GM19372 (cell line): ENCODE data around the gene E4F1.
"Not testable (repeated sequence)": the region's sequence is repeated elsewhere in the genome, so short reads cannot be mapped to it uniquely, and the experiment has no call there.

Experiments
- ATAC-seq: cut with Tn5 transposase; IDR thresholded peaks from one replicate; pipeline ENCODE4 v1.9.1; 2021; ENCODE audit warnings: mild to moderate bottlenecking, low read depth, moderate library complexity; ENCODE audit not compliant: unreplicated experiment

E4F1 gene

DNA sequence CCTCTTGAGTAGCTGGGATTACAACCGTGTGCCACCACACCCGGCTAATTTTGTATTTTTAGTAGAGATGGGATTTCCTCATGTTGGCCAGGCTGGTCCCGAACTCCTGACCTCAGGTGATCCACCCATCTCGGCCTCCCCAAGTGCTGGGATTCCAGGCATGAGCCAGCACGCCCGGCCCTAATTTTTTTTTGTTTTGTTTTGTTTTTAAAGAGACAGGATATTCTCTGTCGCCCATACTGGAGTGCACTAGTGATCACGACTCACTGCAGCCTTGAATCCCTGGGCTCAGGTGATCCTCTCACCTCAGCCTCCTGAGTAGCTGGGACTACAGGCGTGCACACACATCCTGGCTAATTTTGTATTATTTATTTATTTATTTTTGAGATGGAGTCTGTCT, 16.9 kb downstream of the E4F1 start:
- not testable (repeated sequence) for ATAC-seq

DNA sequence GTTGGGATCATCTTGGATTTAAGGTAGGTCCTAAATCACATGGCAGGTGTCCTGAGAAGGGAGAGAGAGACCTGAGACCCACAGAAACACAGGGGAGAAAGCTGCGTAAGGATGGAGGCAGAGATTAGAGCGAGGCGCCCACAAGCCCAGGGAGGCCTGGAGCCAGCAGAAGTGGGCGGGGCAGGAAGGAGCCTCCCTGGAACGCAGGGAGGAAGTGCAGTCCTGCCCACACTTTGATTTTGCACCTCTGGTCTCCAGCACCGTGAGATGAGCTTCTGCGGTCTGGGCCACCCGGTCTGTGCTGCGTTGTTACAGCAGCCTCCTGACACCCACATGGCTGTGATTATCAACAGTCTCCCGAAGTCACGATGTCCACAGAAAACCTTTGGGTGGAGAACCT, 19.2 kb downstream of the E4F1 start:
- no peak for ATAC-seq

DNA sequence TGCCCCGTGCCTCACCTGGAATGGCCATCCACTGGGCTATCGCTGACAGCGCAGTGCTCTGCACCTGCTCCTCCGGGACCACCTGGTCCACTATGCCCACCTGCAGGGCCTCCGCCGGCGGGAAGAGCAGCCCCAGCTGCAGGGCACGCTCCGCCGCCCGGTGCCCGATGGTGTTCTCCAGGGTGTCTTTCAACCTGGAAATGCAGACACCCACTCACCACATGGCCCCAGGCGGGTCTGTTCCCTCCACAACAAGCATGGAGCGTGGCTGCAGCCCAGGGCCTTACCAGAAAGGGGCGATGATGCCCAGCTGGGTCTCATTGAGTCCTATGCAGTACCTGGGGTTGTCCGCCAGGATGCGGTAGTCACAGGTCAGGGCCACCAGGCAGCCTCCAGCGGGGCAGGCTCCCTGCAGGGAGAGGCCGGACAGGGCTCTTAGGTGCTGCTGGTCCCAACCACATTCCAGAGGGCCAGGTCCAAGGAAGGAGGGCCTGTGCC, 19.7 kb downstream of the E4F1 start:
- ATAC-seq, result no peak

DNA sequence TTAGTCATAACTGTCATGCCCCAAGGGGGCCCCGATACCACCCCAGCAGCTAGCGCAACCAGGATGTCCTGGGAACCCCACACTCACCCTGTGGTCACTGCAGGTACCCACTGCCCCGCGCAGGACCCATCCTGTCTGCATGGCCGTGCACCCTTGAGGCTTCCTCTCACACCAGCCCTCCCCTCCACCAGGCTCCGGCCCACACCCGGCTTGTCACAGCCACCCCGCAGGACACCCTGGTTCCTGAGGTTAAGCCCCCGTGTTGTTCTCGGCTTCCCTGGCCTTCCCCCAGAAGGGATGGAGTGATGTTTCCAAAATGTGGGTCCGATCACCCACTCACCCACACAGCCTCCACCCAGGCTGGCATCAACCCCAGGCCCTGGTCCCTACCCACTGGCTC, 20.4 kb downstream of the E4F1 start:
- ATAC-seq, result no peak

DNA sequence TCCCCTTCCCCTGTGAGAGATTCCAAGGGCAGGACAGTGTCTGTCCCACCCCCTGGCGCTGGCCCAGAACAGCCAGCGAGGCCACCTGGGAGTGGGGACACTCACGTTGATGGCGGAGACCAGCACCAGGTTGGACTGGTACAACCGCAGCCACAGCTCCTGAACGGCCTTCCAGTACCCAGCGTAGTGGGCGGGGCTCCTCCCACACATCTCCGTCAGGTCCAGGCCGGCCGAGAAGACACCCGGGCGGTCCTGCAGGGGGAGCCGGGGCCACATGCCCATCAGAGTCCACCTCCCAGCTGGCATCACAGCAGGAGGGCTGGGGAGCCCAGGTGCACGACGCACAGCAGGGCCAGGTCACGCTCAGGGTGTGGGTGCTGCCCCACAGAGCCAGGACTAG, 20.9 kb downstream of the E4F1 start:
- ATAC-seq, result no peak

DNA sequence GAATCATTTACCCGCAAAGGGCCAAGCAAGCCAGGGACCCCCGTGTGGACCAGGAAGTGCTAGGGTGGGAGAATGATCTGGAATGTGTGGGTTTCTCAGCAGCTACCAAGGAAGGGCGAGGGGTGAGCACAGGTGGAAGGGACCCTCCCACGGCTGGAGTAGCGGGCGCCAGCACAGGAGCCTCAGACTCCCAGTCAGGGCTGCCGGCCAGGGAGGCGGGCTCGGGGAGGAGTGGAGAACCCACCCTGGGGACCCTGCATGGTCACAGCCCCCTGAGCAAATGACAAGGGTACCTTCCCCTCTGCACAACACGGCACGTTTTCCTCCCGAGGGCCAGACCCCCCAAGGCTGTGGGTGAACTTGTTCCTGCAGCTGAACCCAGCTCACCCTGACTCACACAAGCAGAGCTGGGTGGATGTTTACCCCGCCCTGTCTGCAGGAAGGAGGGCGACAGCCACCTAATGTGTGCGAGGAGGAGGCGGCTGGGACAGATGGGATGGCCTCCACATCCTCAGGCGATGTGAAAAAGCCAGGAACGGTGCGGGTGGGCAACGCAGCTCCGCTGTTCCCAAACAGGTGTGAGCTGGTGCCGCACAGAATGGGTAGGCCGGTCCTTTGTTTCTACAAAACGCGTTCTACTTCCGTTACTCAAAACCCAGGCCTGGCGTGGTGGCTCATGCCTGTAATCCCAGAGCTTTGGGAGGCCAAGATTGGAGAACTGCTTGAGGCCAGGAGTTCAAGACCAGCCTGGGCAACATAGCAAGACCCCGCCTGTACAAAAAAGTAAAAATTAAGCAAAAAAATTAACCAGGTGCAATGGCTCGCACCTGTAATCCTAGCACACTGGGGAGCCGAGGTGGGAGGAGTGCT, 21.8 kb downstream of the E4F1 start:
- no peak for ATAC-seq

DNA sequence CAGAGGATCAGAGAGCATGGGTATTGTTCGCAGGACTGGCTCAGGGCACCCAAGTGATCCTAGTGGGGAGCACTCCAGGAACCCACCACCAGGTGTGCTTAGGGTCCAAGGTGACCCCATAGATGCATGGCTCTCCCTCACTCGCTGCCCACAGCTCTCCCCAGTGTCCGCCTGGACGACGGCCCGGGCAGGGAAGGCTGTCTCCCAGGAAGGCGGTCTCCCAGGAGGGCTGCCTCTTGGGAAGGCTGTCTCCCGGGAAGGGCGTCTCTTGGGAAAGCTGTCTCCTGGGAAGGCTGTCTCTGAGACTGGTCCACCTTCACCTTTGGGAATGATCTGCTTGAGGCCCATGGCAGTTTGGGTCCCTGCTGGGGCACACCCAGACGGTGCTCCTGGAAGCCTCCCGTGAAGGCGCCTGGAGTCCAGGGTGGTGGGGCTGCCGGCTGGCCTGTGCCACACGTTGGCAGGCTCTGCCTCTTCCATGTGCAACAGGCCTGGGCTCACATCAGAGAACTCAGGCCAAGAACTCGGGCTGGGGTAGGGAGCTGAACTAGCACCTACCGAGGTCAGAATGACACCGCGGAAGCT, 23.0 kb downstream of the E4F1 start:
- no peak for ATAC-seq

DNA sequence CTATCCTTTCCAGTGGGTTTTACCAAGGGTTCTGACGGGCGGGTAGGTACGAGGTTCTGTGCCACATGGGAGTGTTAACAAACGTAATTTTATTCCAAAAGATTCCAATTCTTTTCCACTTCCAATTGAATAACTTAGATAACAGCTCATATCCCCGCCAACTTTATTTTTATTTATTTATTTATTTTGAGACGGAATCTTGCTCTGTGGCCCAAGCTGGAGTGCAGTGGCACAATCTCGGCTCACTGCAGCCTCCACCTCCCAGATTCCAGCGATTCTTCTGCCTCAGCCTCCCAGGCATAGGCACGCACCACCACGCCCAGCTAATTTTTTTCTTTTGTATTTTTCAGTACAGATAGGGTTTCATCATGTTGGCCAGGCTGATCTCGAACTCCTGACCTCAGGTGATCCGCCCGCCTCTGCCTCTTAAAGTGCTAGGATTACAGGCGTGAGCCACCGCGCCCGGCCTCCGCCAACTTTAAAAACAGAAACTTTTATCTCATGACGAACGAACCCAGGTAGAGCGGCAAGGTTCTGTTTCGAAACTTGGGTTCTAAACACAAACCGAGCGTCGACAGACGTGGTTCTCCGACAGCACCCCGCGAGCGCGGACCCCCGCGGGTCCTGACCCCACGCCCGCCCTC, 27.4 kb downstream of the E4F1 start:
- ATAC-seq, result no peak

DNA sequence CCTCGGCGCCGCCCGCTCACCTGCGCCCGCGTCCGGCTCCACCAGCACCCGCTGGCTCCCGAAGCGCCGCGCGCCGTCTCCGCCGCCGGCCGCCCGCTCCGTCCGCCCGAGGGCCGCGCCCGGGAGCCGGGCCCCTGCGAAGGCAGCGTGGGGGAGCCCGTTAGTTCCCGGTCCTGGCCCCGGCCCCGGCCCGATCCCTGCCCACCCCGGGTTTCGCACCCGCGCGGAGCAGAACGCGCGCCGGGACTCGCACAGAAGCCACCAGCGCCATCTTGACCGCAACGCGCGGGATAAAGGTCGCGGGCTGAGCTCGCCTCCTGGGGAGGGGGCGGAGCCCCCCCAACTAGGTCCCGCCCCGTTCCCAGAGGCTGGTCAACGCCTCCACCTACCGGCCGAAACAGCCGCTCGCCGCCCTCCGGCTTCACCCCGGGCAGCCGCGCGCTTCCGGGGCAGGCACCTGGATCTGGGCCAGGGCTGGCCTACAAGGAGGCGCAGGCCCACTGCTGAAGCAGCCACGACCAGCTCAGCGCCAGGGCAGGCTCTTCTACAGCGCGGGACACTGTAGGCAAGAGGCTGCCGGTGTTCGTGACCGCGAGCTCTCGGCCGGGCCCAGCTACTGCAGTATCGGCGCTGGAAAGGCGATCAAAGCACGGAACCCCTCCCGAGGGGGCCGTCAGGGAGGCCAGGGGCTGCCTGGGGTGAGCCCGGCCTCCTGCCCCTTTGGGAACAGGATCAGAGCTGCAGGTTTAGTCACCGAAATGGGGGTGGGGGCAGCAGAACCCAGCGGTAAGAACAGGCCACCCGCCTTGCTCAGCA, 28.1 kb downstream of the E4F1 start, which contains the start of gene ECI1:
Gene ECI1 (minus strand): TSS at position 292 of the 816 bp plus-strand sequence. CDS start 21 bp downstream, at position 271.
- ATAC-seq, result peak; percentile 94

DNA sequence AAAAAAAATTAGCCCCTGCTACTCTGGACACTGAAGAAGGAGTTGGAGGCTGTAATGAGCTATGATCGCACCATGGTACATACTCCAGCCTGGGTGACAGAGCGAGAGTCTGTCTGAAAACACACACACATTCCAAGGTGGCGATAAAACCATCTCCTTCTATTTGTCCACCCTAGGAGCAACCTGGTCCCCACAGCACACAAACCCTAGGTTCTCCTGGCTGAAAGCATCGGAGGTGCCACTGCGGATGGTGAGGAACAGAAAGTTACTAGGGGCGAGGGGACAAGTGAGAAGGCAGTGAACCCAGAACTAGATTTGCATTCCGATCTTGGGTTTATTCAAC, 29.4 kb downstream of the E4F1 start:
- no peak for ATAC-seq

DNA sequence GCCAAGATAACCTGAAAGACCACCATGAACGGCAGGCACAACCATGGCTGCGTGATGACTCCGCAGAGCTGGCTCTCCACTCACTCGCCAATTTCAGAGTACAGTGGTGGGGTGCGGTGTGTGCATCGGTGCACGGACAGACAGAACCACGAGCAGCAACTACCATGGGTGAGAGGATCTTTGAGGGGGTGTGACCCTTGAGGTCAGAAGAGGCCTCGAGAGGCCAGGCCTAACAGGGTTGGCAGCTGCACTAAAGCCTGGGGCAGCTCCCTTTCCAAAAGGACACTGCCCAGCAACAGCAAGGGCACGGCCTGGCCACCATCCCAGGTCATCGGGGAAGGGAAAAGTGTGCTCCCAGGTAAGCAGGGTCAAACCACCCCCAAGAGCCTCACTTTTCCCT, 29.9 kb downstream of the E4F1 start:
- no peak for ATAC-seq

DNA sequence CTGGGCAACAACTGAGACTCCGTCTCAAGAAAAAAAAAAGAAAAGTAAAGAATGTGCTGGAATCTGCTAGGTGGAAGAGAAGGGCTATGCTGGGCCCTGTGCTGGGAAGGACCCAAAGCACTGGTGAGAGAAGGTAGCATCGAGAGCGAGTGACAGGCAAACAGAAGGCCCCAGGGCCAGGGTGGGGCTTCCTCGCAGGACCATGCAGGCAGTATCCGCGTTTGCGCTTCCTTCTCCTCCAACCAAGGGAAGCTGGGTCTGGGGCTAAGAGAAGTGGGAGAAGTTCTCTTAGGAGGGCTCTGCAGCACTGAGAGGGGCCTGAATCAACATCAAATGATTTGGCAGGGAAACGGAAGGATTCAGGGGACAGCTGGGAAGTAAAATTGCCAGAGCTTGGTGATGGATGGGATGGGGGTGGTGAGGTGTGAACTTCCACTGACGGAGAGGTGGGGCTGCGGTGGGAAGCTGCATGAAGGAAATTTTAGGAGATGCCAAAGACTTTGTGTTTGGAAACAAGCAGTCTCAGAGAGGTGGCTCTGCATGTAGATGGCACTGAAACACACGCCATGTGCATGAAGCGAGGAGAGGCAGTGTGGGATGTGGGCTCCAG, 33.2 kb downstream of the E4F1 start:
- no peak for ATAC-seq

DNA sequence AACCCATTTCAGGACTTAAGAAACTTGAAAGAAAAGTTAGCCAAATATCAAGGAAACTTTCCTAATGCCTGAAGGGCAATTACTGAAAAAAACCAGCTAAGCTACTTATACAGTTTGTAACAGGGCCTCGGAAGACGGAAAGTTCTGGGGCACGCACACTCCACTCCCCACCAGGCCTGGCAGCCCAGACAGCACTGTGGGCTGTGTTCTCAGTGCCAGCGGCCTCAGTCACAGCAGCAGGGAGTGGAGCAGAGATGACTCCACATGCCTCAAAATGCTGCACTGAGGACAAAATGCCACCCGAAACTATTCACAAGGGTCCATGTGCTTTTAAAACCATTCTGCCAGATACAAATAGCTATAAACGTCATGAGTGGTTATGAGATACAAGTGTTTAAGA, 34.3 kb downstream of the E4F1 start:
- ATAC-seq, result no peak

DNA sequence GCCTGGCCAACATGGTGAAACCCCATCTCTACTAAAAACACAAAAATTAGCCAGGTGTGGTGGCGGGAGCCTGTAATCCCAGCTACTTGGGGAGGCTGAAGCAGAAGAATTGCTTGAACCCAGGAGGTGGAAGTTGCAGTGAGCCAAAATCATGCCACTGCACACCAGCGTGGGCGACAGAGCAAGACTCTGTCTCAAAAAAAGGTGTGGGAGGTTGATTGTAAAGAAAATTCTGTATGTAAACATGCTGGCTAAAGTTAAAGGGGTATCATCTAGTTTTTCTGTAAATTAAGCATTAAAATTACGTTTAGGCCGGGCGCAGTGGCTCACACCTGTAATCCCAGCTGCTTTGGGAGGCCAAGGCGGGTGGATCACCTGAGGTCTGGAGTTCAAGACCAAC, 35.1 kb downstream of the E4F1 start:
- ATAC-seq, result not testable (repeated sequence)

DNA sequence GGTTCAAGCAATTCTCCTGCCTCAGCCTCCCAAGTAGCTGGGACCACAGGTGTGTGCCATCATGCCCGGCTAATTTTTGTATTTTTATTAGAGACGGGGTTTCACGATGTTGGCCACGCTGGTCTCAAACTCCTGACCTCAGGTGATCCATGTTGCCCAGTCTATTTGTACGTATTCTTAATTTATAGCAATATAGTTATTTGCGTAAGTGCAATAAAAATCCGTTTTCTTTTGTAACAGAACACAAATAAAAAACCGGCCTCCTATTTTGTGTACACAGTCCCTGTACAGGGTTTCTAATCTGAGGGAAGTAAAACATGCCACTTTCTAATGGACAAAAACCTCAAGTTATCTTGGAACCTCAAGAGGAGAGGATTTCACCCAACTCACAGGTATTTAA, 36.9 kb downstream of the E4F1 start:
- no peak for ATAC-seq

DNA sequence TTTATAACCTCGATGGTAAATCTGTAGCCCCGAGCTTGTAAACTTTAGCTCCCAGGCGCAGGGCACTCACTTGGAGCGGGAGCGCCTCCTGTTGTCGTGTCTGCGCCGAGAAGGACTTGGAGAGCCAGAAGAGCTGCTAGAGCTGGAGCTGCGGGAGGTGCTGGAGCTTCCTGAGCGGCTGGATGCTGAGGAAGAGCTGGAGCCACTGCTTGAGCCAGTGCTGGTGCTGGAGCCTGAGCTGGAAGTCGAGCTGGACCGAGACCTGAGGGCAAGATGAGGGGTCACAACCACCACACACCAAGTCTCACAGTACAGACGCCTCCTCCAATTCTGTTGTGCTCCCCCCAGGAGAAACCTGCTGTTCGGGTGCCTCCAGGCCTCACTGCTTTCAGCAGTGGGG, 39.6 kb downstream of the E4F1 start:
- ATAC-seq, result not testable (repeated sequence)

DNA sequence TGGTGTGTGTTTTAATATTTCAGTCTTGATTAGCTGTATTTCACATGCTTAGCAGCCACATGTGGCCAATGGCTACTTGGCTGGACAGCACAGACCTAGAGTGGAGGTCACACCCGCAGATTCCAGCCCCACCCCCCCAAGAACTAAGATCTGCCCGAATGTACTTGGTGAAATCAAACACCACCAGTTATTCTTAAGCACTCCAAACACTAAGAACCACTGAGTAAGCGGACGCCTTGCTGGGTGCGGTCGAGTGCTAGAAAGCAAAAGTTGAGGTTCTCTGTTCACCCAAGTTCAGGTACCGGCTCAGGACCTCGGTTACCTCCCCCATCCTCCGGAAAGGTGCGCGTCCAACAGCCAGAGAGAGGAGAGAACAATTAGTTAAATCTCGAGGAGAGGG, 43.5 kb downstream of the E4F1 start:
- not testable (repeated sequence) for ATAC-seq

DNA sequence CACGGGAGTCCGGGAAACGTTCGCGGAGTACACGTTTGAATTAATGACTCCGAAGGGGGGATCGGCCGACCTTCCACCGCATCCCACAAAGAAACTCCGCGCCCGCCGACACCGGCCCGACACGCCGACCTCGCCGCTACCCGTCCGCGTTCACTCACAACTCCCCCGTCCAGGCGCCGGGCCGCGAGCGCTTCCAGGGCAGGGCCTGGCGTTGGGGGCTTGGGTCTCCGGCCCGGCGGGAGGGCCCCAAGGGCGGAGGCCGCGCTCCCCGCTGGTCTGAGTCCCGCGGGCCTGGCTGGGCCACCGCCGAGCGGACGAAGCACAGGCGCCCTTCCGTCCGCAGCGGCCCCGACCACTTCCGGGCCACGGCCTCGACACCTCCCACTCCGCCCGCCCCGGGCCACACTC, 44.1 kb downstream of the E4F1 start:
- peak; percentile 51 for ATAC-seq

DNA sequence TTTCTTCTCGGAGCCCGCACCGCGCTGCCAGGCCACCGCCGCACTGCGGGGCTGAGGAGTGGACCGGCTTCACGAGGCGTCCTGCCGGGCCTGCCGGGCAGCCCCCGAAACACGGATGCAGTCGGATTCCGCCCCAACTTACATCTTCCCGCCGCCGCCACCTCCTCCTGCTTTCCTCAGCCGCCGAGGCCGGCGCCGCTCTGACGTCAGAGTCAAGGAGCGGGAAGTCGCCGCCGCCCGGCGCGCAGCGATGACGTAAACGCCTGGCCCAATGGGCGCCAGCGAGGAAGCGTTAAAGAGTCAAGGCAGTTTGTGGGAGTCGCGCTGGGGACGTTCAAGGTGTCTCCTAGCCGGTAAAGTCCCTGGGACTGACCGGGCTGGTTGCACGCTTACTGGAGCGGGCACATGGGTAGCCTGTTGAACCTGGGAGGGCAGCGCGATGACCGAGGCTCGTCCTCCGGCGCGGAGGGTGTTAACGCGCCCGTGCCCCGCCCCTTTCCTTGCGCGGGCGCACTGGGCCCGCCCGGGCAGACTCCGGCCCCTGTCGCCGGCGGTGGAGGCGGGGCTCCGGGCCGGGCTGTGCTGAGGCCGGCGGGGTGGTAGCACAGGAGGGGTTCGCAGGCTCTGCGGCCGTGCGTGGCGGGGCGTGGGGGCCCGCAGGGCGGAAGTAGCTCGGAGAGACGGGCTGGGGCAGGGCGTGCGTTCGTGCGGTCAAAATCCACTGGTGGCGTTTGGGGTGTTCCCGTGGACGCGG, 44.7 kb downstream of the E4F1 start, which contains the start of gene RNPS1:
Gene RNPS1 (minus strand): TSS at position 214 of the 754 bp plus-strand sequence. CDS start 3,483 bp downstream, outside the sequence.
- peak; percentile 85 for ATAC-seq
